HepG2 (cell line): ENCODE results near the gene SPOP. TPM values are rescaled to one million over a fixed set of nuclear protein-coding genes. Genes with fewer than 3 reads are reported as not detected.

Source experiments
- AGO2 ChIP-seq: fragments of 200-400 bp; formaldehyde crosslinking; optimal IDR thresholded peaks from 2 replicates; pipeline ENCODE3; 2017; ENCODE audit warnings: mild to moderate bottlenecking, low read depth, low read length, moderate library complexity
- CENPT ChIP-seq: sonication (generic); formaldehyde crosslinking; IDR thresholded peaks from 2 replicates; pipeline ENCODE4 v1.8.0; 2022; ENCODE audit warnings: low read depth, mild to moderate bottlenecking, moderate library complexity, missing genetic modification reagents
- CENPX ChIP-seq: sonication (generic); formaldehyde crosslinking; IDR thresholded peaks from 2 replicates; pipeline ENCODE4 v1.9.0; 2021; ENCODE audit warnings: mild to moderate bottlenecking, missing genetic modification reagents, moderate library complexity
- NAIF1 ChIP-seq: sonication (generic); formaldehyde crosslinking; IDR thresholded peaks from 2 replicates; pipeline ENCODE4 v1.5.0; 2020; ENCODE audit warnings: mild to moderate bottlenecking, missing genetic modification reagents, borderline replicate concordance
- TSC22D2 ChIP-seq: sonication (generic); formaldehyde crosslinking; IDR thresholded peaks from 2 replicates; pipeline ENCODE4 v1.5.1; 2020; ENCODE audit warnings: missing genetic modification reagents, mild to moderate bottlenecking, borderline replicate concordance
- ZFP90 ChIP-seq: sonication (generic); formaldehyde crosslinking; IDR thresholded peaks from 2 replicates; pipeline ENCODE4 v1.8.0; 2022; ENCODE audit warnings: missing genetic modification reagents, mild to moderate bottlenecking, inconsistent platforms, borderline replicate concordance
- ZNF570 ChIP-seq: sonication (generic); formaldehyde crosslinking; IDR thresholded peaks from 2 replicates; pipeline ENCODE4 v1.4.0; 2020; ENCODE audit warnings: mild to moderate bottlenecking, missing genetic modification reagents, borderline replicate concordance
- ZNF816 ChIP-seq: sonication (generic); formaldehyde crosslinking; IDR thresholded peaks from 2 replicates; pipeline ENCODE4 v1.8.0; 2022; ENCODE audit warnings: missing genetic modification reagents, mild to moderate bottlenecking, borderline replicate concordance
- polyA plus RNA-seq, 8 experiments: library from polyadenylated mRNA; depleted of rRNA in 3 of 8; stranded (reverse) in 7 of 8; unstranded in 1 of 8; fragments of >200 nt; fragmentation: Illumina TruSeq in 4 of 8; extraction: Trizol in 4 of 8; gene quantifications; 2 replicates each; pipeline versions ENCODE4 v1.2.1 to v1.2.3, GENCODE V29; 2011 to 2016; ENCODE audit warnings: low read depth in 4 of 8, missing spikeins in 1 of 8, mixed read lengths in 1 of 8; ENCODE audit not compliant: insufficient read depth in 1 of 8
- total RNA-seq, 5 experiments: library from RNA; depleted of rRNA; stranded (reverse); fragments of >200 nt; fragmentation: Illumina TruSeq; extraction: Trizol; gene quantifications; 2 replicates each; pipeline ENCODE4 v1.2.3, GENCODE V29; 2016; ENCODE audit warnings: low read depth in 1 of 5
- TF ChIP-seq, protein P1 (sequence below): sonication (generic); formaldehyde crosslinking; IDR thresholded peaks from 2 replicates; pipeline ENCODE4 v1.4.0; 2020; ENCODE audit warnings: missing genetic modification reagents
- TF ChIP-seq, protein P2 (sequence below): sonication (generic); formaldehyde crosslinking; IDR thresholded peaks from 2 replicates; pipeline ENCODE4 v1.8.1; 2023; ENCODE audit warnings: mild to moderate bottlenecking, missing genetic modification reagents, borderline replicate concordance
- TF ChIP-seq, protein P3 (sequence below): sonication (generic); formaldehyde crosslinking; IDR thresholded peaks from 2 replicates; pipeline ENCODE4 v1.4.0; 2020; ENCODE audit warnings: missing genetic modification reagents
- TF ChIP-seq, protein P4 (sequence below), 2 experiments: fragments of 450-650 bp in 1 of 2; sonication (generic) in 1 of 2; formaldehyde crosslinking in 1 of 2; IDR thresholded peaks; 2 replicates each; pipeline versions ENCODE4 v1.6.1 to v1.8.0; 2016 to 2022; ENCODE audit warnings: antibody characterized with exemption in 1 of 2, mild to moderate bottlenecking in 1 of 2, missing genetic modification reagents in 1 of 2

The SPOP gene
- total and polyA plus RNA-seq, 2 of the 13 experiments (the other 11 are each of a cell fraction or from before 2014, with no cell fraction given): 52.8 to 60.8 TPM

DNA sequence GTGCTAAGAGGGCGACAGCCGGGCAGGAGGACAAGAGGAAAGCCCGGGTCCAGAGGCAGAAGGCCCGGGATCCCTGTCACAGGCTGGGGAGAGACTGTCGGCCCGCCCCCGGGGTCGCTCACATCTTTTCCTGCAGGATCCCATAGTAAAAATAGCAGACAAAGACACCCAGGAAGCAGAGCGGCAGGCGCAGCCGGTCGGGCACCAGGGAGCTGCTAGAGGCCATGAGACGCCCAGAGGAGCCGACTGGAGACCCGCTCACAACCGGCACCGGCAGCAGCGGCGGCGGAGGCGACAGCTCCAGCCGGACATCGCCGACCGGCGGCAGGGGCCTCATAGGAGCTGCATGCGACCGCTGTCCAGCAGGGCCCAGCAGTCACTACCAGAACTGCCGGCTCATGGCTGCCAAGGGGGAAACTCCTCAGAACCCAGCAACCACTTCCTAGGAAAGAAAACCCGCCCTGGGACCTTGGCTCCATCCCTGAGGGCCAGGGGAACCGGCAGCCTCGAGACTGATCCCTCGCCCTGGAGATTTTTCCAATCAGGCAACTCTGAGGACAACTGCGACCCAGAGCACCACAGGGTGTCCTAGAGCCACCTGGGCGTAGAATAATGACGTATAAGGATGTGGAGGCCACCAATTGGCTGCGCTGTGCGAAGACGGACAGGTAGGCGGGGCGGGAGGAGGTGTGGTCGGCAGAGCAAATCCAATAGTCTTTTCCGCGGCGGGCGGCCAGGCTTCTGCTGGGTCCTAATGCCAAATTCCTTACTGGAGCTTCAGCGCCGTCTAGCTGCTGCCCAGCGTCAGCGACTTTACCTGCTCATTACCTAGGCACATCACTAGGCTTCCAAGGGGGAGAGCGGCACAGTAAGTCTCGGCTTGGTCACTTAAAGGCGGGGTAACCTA lies 30.0 kb upstream of the SPOP start, which contains the start of gene SLC35B1 (continued):
- TF ChIP-seq, protein P1, sequence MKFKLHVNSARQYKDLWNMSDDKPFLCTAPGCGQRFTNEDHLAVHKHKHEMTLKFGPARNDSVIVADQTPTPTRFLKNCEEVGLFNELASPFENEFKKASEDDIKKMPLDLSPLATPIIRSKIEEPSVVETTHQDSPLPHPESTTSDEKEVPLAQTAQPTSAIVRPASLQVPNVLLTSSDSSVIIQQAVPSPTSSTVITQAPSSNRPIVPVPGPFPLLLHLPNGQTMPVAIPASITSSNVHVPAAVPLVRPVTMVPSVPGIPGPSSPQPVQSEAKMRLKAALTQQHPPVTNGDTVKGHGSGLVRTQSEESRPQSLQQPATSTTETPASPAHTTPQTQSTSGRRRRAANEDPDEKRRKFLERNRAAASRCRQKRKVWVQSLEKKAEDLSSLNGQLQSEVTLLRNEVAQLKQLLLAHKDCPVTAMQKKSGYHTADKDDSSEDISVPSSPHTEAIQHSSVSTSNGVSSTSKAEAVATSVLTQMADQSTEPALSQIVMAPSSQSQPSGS (CRISPR knock-in tag): peak; percentile 56
- peak; percentile 1 for TF ChIP-seq ZFP90
- TF ChIP-seq, protein P2, sequence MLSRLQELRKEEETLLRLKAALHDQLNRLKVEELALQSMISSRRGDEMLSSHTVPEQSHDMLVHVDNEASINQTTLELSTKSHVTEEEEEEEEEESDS (CRISPR knock-in tag): no peak
- no peak for TF ChIP-seq CENPT (CRISPR knock-in tag)
- peak; percentile 65; the same call in 1 of the 2 replicates for TF ChIP-seq ZNF816
- no peak for TF ChIP-seq CENPX (CRISPR knock-in tag)
- peak; percentile 8; the same call in 1 of the 2 replicates for TF ChIP-seq NAIF1
- TF ChIP-seq, protein P3, sequence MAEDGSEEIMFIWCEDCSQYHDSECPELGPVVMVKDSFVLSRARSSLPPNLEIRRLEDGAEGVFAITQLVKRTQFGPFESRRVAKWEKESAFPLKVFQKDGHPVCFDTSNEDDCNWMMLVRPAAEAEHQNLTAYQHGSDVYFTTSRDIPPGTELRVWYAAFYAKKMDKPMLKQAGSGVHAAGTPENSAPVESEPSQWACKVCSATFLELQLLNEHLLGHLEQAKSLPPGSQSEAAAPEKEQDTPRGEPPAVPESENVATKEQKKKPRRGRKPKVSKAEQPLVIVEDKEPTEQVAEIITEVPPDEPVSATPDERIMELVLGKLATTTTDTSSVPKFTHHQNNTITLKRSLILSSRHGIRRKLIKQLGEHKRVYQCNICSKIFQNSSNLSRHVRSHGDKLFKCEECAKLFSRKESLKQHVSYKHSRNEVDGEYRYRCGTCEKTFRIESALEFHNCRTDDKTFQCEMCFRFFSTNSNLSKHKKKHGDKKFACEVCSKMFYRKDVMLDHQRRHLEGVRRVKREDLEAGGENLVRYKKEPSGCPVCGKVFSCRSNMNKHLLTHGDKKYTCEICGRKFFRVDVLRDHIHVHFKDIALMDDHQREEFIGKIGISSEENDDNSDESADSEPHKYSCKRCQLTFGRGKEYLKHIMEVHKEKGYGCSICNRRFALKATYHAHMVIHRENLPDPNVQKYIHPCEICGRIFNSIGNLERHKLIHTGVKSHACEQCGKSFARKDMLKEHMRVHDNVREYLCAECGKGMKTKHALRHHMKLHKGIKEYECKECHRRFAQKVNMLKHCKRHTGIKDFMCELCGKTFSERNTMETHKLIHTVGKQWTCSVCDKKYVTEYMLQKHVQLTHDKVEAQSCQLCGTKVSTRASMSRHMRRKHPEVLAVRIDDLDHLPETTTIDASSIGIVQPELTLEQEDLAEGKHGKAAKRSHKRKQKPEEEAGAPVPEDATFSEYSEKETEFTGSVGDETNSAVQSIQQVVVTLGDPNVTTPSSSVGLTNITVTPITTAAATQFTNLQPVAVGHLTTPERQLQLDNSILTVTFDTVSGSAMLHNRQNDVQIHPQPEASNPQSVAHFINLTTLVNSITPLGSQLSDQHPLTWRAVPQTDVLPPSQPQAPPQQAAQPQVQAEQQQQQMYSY: no peak
- TF ChIP-seq TSC22D2 (CRISPR knock-in tag): peak; percentile 75; the same call in 1 of the 2 replicates
- TF ChIP-seq AGO2: peak; percentile 72
- TF ChIP-seq, protein P4, sequence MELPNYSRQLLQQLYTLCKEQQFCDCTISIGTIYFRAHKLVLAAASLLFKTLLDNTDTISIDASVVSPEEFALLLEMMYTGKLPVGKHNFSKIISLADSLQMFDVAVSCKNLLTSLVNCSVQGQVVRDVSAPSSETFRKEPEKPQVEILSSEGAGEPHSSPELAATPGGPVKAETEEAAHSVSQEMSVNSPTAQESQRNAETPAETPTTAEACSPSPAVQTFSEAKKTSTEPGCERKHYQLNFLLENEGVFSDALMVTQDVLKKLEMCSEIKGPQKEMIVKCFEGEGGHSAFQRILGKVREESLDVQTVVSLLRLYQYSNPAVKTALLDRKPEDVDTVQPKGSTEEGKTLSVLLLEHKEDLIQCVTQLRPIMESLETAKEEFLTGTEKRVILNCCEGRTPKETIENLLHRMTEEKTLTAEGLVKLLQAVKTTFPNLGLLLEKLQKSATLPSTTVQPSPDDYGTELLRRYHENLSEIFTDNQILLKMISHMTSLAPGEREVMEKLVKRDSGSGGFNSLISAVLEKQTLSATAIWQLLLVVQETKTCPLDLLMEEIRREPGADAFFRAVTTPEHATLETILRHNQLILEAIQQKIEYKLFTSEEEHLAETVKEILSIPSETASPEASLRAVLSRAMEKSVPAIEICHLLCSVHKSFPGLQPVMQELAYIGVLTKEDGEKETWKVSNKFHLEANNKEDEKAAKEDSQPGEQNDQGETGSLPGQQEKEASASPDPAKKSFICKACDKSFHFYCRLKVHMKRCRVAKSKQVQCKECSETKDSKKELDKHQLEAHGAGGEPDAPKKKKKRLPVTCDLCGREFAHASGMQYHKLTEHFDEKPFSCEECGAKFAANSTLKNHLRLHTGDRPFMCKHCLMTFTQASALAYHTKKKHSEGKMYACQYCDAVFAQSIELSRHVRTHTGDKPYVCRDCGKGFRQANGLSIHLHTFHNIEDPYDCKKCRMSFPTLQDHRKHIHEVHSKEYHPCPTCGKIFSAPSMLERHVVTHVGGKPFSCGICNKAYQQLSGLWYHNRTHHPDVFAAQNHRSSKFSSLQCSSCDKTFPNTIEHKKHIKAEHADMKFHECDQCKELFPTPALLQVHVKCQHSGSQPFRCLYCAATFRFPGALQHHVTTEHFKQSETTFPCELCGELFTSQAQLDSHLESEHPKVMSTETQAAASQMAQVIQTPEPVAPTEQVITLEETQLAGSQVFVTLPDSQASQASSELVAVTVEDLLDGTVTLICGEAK (IDR thresholded peaks at IDR 0.05): no peak
- TF ChIP-seq, protein P4 (CRISPR knock-in tag; IDR thresholded peaks at IDR 0.05): peak; percentile 83
- TF ChIP-seq ZNF570: no peak
